NCI-H526 treated with DMSO at 0.1 percent for 48 hours (cell line): ENCODE data around the gene CLEC18B.
"Not testable (repeated sequence)": the region's sequence is repeated elsewhere in the genome, so short reads cannot be mapped to it uniquely, and the experiment has no call there.

Source experiments
- DNase-seq: peaks from one replicate; lab custom pipeline; 2025; lab: John Stamatoyannopoulos, UW

Gene CLEC18B

GRCh38 chr16:74443624-74444346 is 22.5 kb upstream of the CLEC18B start:
- DNase-seq: not testable (repeated sequence)

DNA sequence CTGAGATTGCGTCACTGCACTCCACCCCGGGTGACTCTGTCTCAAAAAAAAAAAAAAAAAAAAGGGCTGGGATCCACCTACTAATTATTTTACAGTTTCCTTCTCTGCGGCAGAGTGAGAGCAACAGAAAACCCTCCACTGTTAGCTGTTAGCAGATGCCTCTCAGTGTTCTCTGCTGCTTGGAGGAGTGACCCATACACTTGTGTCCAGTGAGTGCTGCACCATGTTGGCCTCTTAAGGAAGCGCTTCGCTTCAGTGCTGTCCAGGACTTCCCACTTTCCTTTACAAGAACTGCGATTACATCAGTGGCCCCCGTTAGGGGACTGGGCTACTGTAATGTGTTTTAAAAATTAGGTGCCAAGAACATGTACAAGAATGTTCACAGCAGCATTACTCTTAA is 18.4 kb upstream of the CLEC18B start:
- DNase-seq: no peak

GRCh38 chr16:74438492-74438979 is 17.3 kb upstream of the CLEC18B start:
- DNase-seq: no peak

DNA sequence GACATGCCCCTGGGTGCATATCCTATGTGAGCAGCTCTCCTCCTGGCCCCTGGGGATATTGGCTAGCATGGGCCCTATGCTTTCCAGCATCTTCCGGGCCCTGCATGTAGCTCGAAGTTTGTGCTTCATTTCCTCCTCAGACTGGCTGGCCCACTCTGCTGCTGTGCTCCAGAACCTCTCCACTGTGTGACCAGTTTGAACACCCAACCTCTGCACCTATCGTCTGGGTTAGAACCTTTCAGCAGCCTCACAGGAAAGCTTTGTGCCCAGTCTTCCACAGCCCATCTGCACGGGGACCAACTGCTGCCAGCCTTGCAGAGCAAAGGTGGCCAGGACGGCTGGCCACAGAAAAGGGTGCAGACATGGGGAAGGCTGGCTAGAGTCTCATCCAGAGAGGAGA is 10.2 kb upstream of the CLEC18B start:
- DNase-seq: no peak

DNA sequence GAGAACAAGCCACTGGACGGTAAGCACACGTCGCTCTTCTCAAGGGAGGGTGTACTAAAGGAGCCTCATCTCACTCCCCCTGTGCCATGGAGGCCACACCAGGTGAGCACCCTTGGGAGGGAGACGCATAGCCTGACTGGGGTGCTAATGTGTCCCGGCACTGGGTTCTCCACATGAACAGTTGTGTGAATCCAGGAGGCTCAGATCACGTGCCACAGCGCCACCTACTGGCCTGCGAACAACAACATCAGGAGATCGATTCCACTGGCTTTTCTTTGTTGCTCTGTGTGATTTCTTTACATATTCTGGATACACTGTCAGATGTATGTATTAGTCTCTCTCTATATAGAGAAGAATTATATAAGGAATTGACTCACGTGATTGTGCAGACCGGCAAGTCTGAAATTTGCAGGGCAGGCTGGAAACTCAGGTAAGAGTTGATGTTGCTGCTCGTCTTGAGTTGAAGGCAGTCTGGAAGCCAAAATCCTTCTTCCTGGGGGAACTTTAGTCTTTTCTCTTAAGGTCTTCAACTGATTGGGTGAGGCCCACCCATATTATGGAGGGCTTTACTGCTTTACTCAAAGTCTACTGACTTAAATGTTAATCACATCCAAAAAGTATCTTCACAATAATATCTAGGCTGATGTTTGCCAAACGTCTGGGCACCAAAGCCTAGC is 8.9 kb upstream of the CLEC18B start:
- DNase-seq: not testable (repeated sequence)

DNA sequence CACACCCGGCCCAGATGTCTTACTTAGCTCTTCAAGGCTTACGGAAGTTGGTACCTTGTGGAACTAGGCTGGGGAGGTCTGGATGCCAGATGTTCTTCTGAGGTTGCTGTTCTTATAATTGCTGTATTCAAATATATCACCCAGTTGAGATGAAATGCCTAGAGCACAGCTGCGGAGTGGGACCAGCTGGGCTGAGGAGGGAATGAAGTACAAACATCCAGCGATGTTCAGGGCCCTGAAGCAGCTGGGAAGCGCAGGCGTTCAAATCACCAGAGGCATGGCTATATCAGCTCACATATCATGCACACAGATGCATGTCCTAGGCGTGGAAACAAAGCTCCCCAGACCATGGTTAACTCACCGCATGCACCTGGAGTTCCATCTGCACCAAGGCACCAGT is 7.2 kb upstream of the CLEC18B start:
- DNase-seq: not testable (repeated sequence)

DNA sequence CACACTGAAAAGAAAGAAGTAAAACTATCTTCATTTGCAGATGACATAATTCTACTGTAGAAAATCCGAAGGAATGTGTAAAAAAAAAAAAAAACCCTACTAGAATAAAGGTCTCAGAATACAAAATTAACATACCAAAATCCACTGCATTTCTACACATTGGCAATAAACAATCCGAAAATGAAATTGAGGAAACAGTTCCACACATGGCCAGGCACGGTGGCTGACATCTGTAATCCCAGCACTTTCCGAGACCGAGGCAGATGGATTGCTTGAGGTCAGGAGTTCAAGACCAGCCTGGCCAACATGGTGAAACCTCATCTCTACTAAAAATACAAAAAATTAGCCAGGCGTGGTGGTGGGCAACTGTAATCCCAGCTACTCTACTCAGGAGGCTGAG is 4.5 kb upstream of the CLEC18B start:
- not testable (repeated sequence) for DNase-seq

- DNase-seq: not testable (repeated sequence)
Measured at GRCh38 chr16:74423721-74424120, 2.4 kb upstream of the CLEC18B start.

DNA sequence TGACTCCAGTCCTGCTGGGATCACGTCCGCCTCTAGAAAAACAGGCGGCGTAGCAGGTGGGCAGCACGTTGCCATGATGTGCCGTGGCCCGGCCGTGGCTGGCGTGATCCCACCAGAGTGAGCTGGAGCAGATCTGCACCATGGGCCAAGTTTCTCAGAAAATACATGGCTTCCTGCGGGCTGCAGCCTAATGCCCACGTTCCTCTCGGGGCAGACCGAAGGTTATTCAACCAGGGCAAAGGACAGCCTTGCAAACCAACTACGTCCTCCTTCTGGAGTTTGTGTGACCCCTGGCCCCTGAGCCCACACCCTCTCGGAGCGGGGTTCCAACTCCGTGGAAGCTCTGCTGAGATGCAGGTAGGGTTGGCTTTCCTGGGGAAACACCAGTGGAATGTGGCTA is 808 bp upstream of the CLEC18B start:
- not testable (repeated sequence) for DNase-seq

GRCh38 chr16:74421482-74421785 is 156 bp upstream of the CLEC18B start:
- DNase-seq: not testable (repeated sequence)

GRCh38 chr16:74419811-74420210 is 1.5 kb downstream of the CLEC18B start:
- DNase-seq: not testable (repeated sequence)

DNA sequence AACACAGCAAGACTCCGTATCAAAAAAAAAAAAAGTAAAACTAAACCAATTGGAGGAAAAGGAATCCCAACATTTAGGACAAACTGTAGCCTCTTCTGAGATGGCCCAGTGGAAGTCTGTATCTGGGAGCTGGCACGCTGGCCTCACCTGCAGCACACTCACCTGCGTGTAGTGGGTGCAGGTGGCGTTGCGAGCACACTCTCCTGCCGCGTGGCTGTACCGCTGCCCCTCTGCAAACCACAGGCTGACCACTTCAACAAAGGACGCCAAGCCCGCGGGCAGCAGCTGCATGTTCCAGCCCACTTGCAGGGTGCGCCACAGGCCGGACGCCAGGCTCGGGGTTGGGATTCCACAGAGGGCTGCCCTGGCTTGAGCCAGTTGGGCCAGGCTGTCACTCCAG is 3.4 kb downstream of the CLEC18B start:
- not testable (repeated sequence) for DNase-seq

GRCh38 chr16:74413920-74414319 is 7.4 kb downstream of the CLEC18B start:
- not testable (repeated sequence) for DNase-seq

- DNase-seq: not testable (repeated sequence)
Measured at GRCh38 chr16:74413485-74413884, 7.8 kb downstream of the CLEC18B start.

DNA sequence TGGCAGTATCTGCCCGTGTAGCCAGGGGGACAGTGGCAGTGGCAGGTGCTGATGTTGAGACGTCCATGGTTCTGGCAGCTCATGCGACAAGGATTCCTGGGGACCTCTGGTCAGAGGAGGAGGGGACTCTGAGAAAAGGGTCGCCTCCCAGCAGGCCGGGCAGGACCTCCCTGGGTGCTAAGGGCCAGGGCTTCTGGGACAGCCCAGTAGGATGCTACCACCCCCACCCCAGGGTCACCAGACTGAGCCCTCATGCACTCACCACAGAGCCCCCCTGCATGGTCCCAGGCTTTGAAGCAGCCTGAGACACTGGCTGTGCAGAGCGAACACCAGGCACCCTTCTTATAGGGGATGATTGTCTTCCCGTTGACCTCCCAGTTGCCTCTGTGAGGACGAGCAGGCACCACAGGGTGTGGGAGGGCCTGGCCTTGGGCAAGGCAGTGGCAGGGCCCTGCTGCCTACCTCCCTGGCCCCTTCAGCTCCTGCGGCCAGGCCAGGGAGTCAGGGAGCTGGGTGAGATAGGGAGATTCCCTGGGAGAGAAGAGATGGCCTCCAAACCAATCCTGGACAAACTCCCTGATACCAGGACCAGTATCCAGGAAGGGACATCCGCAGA is 8.4 kb downstream of the CLEC18B start:
- DNase-seq: not testable (repeated sequence)

- DNase-seq: not testable (repeated sequence)
Measured at GRCh38 chr16:74412138-74412774, 9.0 kb downstream of the CLEC18B start.

GRCh38 chr16:74410981-74411380 is 10.3 kb downstream of the CLEC18B start:
- DNase-seq: not testable (repeated sequence)

DNA sequence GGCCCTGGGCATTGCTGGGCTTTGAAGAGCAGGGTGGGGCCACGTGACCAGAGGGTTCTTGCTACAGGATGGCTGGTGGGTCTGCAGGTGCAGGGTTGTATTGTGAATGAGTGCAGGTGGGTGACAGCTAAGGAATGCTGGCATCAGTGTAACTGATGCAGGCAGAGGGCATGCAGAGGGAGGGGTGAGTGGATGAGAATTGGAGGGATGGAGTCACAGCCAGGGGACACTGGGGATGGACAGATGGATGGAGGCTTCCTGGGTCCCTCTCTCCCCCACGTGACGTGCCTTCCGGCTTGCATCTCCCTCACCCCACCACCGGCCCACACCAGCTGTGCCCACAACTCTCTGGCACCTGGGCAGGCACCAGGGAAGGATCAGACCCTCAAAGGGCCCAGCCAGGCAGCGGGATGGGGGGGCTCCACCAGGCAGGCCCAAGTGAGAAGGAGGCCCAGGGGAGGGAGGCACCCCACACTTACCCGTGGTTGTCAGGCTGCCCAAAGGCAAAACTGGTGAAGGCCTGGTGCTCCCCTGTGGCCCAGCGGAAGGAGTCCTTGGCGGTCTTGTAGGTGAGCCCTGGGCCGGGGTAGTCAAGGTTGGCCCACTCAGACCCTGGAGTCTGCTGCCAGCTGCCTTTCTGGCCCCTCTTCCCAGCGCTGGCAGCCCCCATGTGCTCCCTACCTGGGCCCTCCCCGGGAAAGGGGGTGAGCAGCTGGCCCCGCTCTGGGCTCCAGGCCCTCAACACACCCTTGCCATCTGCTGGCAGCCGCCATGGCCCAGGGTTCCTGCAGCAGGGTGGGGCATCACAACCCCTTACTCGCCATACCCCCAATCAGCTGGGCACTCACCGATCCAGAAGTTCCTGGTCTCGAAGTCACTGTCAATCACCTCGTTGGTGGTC is 11.0 kb downstream of the CLEC18B start:
- not testable (repeated sequence) for DNase-seq

- not testable (repeated sequence) for DNase-seq
Measured at GRCh38 chr16:74409185-74409981, 11.9 kb downstream of the CLEC18B start.

DNA sequence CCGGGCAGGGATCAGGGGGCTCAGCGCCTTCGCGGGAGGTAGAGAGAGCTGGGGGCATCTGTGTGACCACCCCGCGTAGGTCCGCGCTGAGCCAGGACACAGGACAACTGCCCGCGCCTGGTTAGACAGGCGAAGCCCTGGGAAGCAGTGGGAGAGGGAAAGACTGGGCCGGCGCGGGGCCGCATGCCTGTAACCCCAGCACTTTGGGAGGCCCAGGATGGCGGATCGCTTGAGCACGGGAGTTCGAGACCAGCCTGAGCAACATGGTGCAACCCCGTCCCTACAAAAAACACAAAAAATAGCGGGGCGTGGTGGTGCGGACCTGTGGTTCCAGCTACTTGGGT is 13.9 kb downstream of the CLEC18B start:
- not testable (repeated sequence) for DNase-seq
